Thyroid gland (tissue), 4 donors: ENCODE results near the gene SH2D6. TPM values are rescaled to one million over a fixed set of nuclear protein-coding genes. Genes with fewer than 3 reads are reported as not detected.

Experiments
- DNase-seq, 2 donors: peaks; one replicate each; pipeline ENCODE4 v3.0.0-alpha.2; 2019
- H3K27ac ChIP-seq, 3 donors: fragments of 200-600 bp; sonication (generic); 1 replicate in 2 of 3; 2 replicates in 1 of 3; pipeline ENCODE4 v1.5.1; 2016 to 2019; ENCODE audit warnings: mild to moderate bottlenecking in 1 of 3, moderate library complexity in 1 of 3
- H3K27me3 ChIP-seq: fragments of 200-600 bp; sonication (generic); one replicate; pipeline ENCODE4 v1.5.1; 2019
- H3K36me3 ChIP-seq, 2 donors: fragments of 200-600 bp; sonication (generic); one replicate each; pipeline ENCODE4 v1.5.1; 2016 to 2019
- H3K4me1 ChIP-seq, 2 donors: fragments of 200-600 bp; sonication (generic); one replicate each; pipeline ENCODE4 v1.5.1; 2017 to 2019
- H3K4me3 ChIP-seq, 3 donors: fragments of 200-600 bp; sonication (generic); replicated peaks in 1 of 3; 1 replicate in 2 of 3; 2 replicates in 1 of 3; pipeline ENCODE4 v1.5.1; 2016; ENCODE audit warnings: mild to moderate bottlenecking in 1 of 3
- H3K9me3 ChIP-seq: fragments of 200-600 bp; sonication (generic); one replicate; pipeline ENCODE4 v1.5.1; 2017
- CTCF ChIP-seq, 6 experiments: fragments of 200-600 bp in 3 of 6; fragments of 450-650 bp in 3 of 6; sonication (generic) in 3 of 6; IDR thresholded peaks; one replicate each; pipeline ENCODE4 v1.5.1; 2016 to 2019; ENCODE audit warnings: antibody characterized with exemption in 6 of 6, mild to moderate bottlenecking in 2 of 6, inconsistent platforms in 1 of 6, moderate library complexity in 1 of 6
- POLR2A ChIP-seq, 2 donors: fragments of 450-650 bp; IDR thresholded peaks; one replicate each; pipeline ENCODE4 v1.6.1; 2017; ENCODE audit warnings: antibody characterized with exemption in 2 of 2, mild to moderate bottlenecking in 2 of 2, moderate library complexity in 1 of 2
- WGBS, 2 donors: methylation state at CpG; one replicate each; pipeline ENCODE4 v1.1.5; 2017; 5-methylcytosine and 5-hydroxymethylcytosine counted together
- intact Hi-C: fragments of 100-400 bp; cut with DNase I; formaldehyde crosslinking; loops from one replicate; pipeline ENCODE4 v1.15.1; 2023
- total RNA-seq, 4 donors: library from RNA; depleted of rRNA; stranded (reverse); fragments of >200 nt; gene quantifications; one replicate each; pipeline ENCODE4 v1.2.3, GENCODE V29; 2016

Gene SH2D6
- total RNA-seq, 4 donors from 2014 or later: 1.6 to 9.0 (median 4.1) TPM

DNA sequence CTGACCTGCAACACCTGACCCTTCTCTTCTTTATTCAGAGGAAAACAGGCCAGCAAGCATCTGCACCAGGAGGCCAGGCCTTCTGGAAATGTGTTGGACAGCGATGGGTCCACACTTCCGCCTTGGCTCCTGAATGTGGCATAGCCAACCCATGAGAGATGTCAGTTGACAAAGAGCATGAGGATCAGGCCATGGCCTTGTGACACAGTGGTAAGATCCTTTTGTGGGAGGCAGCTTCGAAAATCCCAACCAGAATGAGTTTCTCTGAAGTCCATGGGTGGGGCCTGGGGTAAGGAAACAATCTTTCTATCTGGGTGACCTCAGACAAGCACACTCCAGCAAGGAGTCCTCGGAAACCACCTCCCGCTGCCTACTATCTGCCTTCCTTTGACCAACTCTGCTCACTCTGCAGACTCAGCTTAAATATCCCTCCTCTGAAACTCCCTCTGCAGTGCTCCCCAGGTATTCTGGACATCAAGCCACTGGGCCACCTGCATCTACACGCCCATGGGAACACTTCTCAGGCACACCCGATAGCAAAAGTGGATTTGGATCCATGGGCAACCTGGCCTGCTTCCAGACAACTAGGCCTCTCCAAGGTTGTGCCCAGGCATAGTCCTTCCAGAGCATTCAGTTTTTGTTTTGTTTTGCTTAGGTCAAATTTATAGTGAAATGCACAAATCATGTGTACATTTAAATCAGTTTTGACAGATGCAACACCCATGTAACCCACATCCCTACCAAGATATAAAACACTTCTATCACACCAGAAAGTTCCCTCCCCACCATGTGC is 3.6 kb upstream of the SH2D6 start:
- peak overlapping the region; percentile 66 to 87 (median 83) for H3K27ac ChIP-seq
- WGBS, 2 donors: 48 to 70% methylated on average over 7 of the region's 7 CpGs

DNA sequence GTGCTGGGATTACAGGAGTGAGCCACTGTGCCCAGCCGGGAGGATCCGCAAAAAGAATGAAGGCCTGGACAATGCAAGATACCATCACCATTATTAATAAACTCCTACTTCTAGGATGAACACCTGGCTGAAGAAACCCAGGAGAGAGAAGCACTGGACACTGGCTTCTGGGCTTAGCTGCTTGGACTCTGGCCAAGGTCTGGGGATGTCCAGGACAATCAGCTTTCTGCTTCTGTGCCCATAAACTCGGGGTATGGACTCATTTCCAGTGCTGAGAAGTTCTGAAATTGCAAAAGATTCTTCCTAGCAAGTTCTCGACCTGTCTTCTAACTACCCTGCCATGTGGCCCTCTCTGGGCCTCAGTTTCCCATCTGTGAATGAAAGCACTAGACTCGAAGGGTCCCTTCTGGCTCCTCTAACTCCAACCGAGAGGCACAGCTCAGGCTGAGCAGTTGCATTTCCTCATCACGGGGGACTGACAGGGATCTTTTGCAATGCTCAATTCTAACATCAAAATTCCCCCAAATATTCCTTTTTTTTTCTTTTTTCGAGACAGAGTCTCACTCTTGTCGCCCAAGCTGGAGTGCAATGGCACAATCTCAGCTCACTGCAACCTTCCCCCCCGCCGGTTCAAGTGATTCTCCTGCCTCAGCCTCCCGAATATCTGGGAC is 2.4 kb upstream of the SH2D6 start:
- H3K27me3 ChIP-seq: no peaks in the 10 kb centered on the region
- peaks cover 62 to 64% of the 10 kb centered on the region in 2 donors for H3K4me1 ChIP-seq
- DNase-seq: no peak
- H3K36me3 ChIP-seq: no peaks in the 10 kb centered on the region
- WGBS, 2 donors: 83 to 85% methylated on average over 12 of the region's 12 CpGs
- H3K27ac ChIP-seq: peak overlapping the region in 2 of 3 donors; percentile 83 to 87
- intact Hi-C loops: loop anchor here (10.0 kb wide), 1 partner anchor 61 kb away; the partner anchor contains the start of genes ELMOD3 and RETSAT
- H3K9me3 ChIP-seq: no peaks in the 10 kb centered on the region
- TF ChIP-seq CTCF (IDR thresholded peaks at IDR 0.05): no peak
- no peak for TF ChIP-seq POLR2A (IDR thresholded peaks at IDR 0.05)
- no peak overlapping the region for H3K4me3 ChIP-seq

More for the DNA sequence above, 3.6 kb upstream of the SH2D6 start:
- H3K36me3 ChIP-seq: no peaks in the 10 kb centered on the region
- no peaks in the 10 kb centered on the region for H3K27me3 ChIP-seq
- peaks cover 58 to 64% of the 10 kb centered on the region in 2 donors for H3K4me1 ChIP-seq
- no peak for TF ChIP-seq CTCF (IDR thresholded peaks at IDR 0.05)
- TF ChIP-seq POLR2A (IDR thresholded peaks at IDR 0.05): peak in 1 of 2 donors; percentile 42
- intact Hi-C loops: loop anchor here (10.0 kb wide), 1 partner anchor 60 kb away; the partner anchor contains the start of genes ELMOD3 and RETSAT
- H3K4me3 ChIP-seq: no peak overlapping the region
- H3K9me3 ChIP-seq: no peaks in the 10 kb centered on the region
- peak; percentile 65 to 68 for DNase-seq

GRCh38 chr2:85419009-85419675 is 628 bp downstream of the SH2D6 start:
- DNase-seq: peak; percentile 33
- no peaks in the 10 kb centered on the region for H3K9me3 ChIP-seq
- H3K27me3 ChIP-seq: no peaks in the 10 kb centered on the region
- no peak for TF ChIP-seq POLR2A (IDR thresholded peaks at IDR 0.05)
- no peak for TF ChIP-seq CTCF (IDR thresholded peaks at IDR 0.05)
- peak overlapping the region; percentile 40 to 53 (median 51) for H3K4me3 ChIP-seq
- no peaks in the 10 kb centered on the region for H3K36me3 ChIP-seq
- 48 to 73% methylated on average over 10 to 13 of the region's 17 CpGs for WGBS, 2 donors
- intact Hi-C loops: loop anchor here (10.0 kb wide), 1 partner anchor 64 kb away; the partner anchor contains the start of genes ELMOD3 and RETSAT
- H3K4me1 ChIP-seq: peaks cover 62 to 72% of the 10 kb centered on the region in 2 donors
- H3K27ac ChIP-seq: peak overlapping the region; percentile 97 to 98 (median 98)

GRCh38 chr2:85420536-85421259 is 2.2 kb downstream of the SH2D6 start:
- Histone ChIP-seq H3K4me3 (no peak overlapping the region), H3K9me3 (no peaks in the 10 kb centered on the region)
- intact Hi-C loops: loop anchor here (2.0 kb wide), 1 partner anchor 130 kb away; no protein-coding TSS in a partner anchor

More at GRCh38 chr2:85420536-85421259, 2.2 kb downstream of the SH2D6 start:
- Histone ChIP-seq H3K27ac (peak overlapping the region; percentile 97 to 98 (median 98)), H3K36me3 (no peaks in the 10 kb centered on the region), H3K4me1 (peaks cover 46 to 56% of the 10 kb centered on the region in 2 donors), H3K27me3 (no peaks in the 10 kb centered on the region)
- 23 to 28% methylated on average over 19 to 22 of the region's 22 CpGs for WGBS, 2 donors
- TF ChIP-seq POLR2A (IDR thresholded peaks at IDR 0.05) (no peak), CTCF (IDR thresholded peaks at IDR 0.05) (peak; percentile 99 to 100 (median 100))
- peak; percentile 88 to 91 for DNase-seq
